Coronary artery (tissue), 2 donors: ENCODE results near the gene HS1BP3.

Source experiments
- DNase-seq: peaks from one replicate; pipeline ENCODE4 v3.0.0-alpha.2; 2017; ENCODE audit warnings: low spot score
- H3K27ac ChIP-seq, 2 donors: fragments of 200-600 bp; sonication (generic); one replicate each; pipeline ENCODE4 v1.5.1; 2016 to 2019
- H3K4me3 ChIP-seq: fragments of 200-600 bp; sonication (generic); 2 replicates; pipeline ENCODE4 v1.5.1; 2016; ENCODE audit warnings: mild to moderate bottlenecking, moderate library complexity
- CTCF ChIP-seq: fragments of 200-600 bp; sonication (generic); IDR thresholded peaks from one replicate; pipeline ENCODE4 v1.5.1; 2019; ENCODE audit warnings: antibody characterized with exemption

HS1BP3 gene

GRCh38 chr2:20617081-20617575 lies 33.8 kb downstream of the HS1BP3 start:
- H3K4me3 ChIP-seq = peak overlapping the region; percentile 45
- peak overlapping the region; percentile 92 to 99 for H3K27ac ChIP-seq
- DNase-seq = peak; percentile 86
- TF ChIP-seq CTCF = no peak

DNA sequence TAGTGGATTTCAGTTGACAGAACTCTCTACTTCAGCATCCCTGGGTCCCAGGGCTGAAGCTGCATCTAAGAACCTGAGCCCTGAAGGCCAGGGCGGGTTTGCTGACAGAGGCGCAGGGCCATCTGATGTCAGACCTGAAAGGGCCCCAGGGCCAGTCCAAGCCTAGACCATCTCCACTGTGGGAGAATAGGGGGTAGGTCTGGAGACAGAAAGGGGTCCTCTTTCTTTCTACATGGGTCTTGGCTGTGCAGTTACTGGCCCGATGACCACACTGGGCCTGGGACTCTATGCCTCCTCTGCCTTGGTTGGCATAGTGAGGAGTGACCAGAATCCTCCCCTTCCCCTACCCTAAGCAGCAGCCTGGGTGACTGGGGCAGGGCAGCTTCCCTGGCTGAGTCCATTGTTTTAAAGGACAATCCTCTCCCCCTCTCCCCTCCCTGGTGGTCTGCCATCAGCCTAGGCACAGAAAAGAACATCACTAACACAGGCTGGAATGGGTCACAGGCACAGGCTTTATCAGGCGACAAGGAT lies 34.5 kb downstream of the HS1BP3 start:
- H3K27ac ChIP-seq = peak overlapping the region; percentile 92 to 99
- no peak for TF ChIP-seq CTCF
- peak; percentile 69 for DNase-seq
- no peak overlapping the region for H3K4me3 ChIP-seq

- TF ChIP-seq CTCF = no peak
- Histone ChIP-seq H3K27ac (peak overlapping the region; percentile 92 to 99), H3K4me3 (no peak overlapping the region)
- DNase-seq = peak; percentile 75
These were observed 35.2 kb downstream of the HS1BP3 start for GRCh38 chr2:20615466-20616241.

- no peak for TF ChIP-seq CTCF
- DNase-seq = no peak
These were observed 35.8 kb downstream of the HS1BP3 start for GRCh38 chr2:20615068-20615465.

DNA sequence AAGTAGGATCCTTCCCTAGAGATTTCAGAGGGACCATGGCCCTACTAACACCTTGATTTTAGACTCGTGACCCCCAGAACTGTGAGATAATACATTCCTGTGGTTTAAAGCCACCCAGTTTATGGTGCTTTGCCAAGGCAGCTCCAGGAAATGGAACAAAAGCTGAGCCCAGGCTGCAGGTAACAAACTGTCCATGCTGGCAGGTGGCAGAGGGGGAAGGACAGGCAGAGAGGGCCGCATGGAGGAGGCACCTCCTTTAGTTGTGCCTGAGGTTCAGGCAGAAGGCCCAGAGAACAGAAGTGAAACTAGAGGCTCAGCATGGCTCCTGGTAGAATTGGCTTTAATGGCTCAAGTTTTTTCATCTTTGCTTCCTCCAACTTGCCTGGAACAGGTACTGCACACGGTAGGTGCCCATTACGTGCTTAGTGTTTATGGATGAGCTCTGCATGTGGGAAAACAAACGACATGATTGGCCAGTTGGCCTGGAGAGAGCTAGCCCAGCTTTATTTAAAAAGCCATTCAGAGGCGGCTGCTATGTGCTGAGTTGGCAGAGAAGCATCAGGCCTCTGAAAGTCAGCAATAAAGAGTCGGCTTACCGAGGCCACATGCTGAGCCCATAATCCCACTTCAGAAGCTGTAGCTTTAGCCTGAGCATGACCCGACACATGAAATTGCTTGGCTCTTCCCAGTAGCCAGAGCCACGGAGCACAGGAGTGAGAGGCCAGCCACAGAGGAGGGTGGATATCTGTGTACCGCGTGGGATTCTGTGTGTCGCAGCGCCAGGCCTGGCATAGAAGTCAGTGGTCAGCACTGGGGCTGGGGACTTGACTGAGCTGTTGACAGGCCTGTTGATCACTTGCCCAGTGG lies 36.5 kb downstream of the HS1BP3 start:
- TF ChIP-seq CTCF = no peak
- Histone ChIP-seq H3K27ac (peak overlapping the region; percentile 92 to 99), H3K4me3 (no peak overlapping the region)
- DNase-seq = peak; percentile 84

More at GRCh38 chr2:20615068-20615465, 35.8 kb downstream of the HS1BP3 start:
- no peak overlapping the region for H3K4me3 ChIP-seq
- H3K27ac ChIP-seq = peak overlapping the region; percentile 92 to 99

- peak; percentile 72 for DNase-seq
- TF ChIP-seq CTCF = no peak
- Histone ChIP-seq H3K4me3 (no peak overlapping the region), H3K27ac (peak overlapping the region; percentile 92 to 99)
These were observed 37.7 kb downstream of the HS1BP3 start for GRCh38 chr2:20612925-20613916.
